GM18498 (cell line): ENCODE measurements around the gene CGB3.

Experiments used
- ATAC-seq: cut with Tn5 transposase; IDR thresholded peaks from one replicate; pipeline ENCODE4 v1.9.1; 2021; ENCODE audit warnings: mild to moderate bottlenecking, moderate library complexity; ENCODE audit not compliant: unreplicated experiment

CGB3 gene

GRCh38 chr19:49016067-49016839, 7.9 kb downstream of the CGB3 start:
- ATAC-seq, result no peak

GRCh38 chr19:49014870-49015255, 9.3 kb downstream of the CGB3 start:
- no peak for ATAC-seq

- ATAC-seq, result no peak
Measured at GRCh38 chr19:49014123-49014869, 9.8 kb downstream of the CGB3 start.

GRCh38 chr19:49011194-49011593, 12.9 kb downstream of the CGB3 start:
- ATAC-seq, result no peak

- ATAC-seq, result no peak
Measured at GRCh38 chr19:49010453-49010852, 13.7 kb downstream of the CGB3 start.

- ATAC-seq, result no peak
Measured at GRCh38 chr19:49009828-49010227, 14.3 kb downstream of the CGB3 start.

GRCh38 chr19:49006905-49007304, 17.2 kb downstream of the CGB3 start:
- no peak for ATAC-seq

- ATAC-seq, result no peak
Measured at GRCh38 chr19:49004964-49005614, 19.0 kb downstream of the CGB3 start.

GRCh38 chr19:49004133-49004532, 20.0 kb downstream of the CGB3 start:
- ATAC-seq, result no peak

- ATAC-seq, result no peak
Measured at GRCh38 chr19:48999481-49000325, 24.4 kb downstream of the CGB3 start.

GRCh38 chr19:48997972-48998371, 26.2 kb downstream of the CGB3 start:
- no peak for ATAC-seq

- ATAC-seq, result no peak
Measured at GRCh38 chr19:48994035-48994386, 30.1 kb downstream of the CGB3 start.

GRCh38 chr19:48993175-48994034, 30.7 kb downstream of the CGB3 start, which contains the start of the genes GYS1 and RUVBL2:
TSS of gene GYS1 (minus strand) at chr19:48993309. CDS start at chr19:48993112, 197 bp downstream.
TSS of gene RUVBL2 (plus strand) at chr19:48993887. CDS start at chr19:48993912, 25 bp downstream.
- ATAC-seq, result peak; percentile 85

GRCh38 chr19:48992581-48993174, 31.5 kb downstream of the CGB3 start:
- peak; percentile 4 for ATAC-seq

- no peak for ATAC-seq
Measured at GRCh38 chr19:48991873-48992580, 32.1 kb downstream of the CGB3 start.

GRCh38 chr19:48991011-48991609, 33.0 kb downstream of the CGB3 start:
- no peak for ATAC-seq

GRCh38 chr19:48990400-48990799, 33.7 kb downstream of the CGB3 start:
- no peak for ATAC-seq

- ATAC-seq, result no peak
Measured at GRCh38 chr19:48989701-48990291, 34.3 kb downstream of the CGB3 start.
